ENCODE data around the gene ZBTB20.

Gene ZBTB20

GRCh38 chr3:114476511-114476910, 670.6 kb downstream of the ZBTB20 start:
- Histone ChIP-seq H3K4me1 (ENCODE audit: low read length) (no peaks in the 10 kb centered on the region), H4K20me1 (ENCODE audit: insufficient read depth, low read length) (no peaks in the 10 kb centered on the region), H3K36me3 (replicated peaks; ENCODE audit: insufficient read depth, low read length) (no peaks in the 10 kb centered on the region), H3K27me3 (replicated peaks; ENCODE audit: insufficient read depth, low read length) (no peaks in the 10 kb centered on the region), H3K4me3 (ENCODE audit: low read length) (no peak overlapping the region), H3K9ac (ENCODE audit: low read length) (no peak overlapping the region), H3F3A (ENCODE audit: insufficient read depth, low read length) (no peaks in the 10 kb centered on the region), H3K4me2 (ENCODE audit: low read depth, low read length) (no peak overlapping the region), H3K9me3 (replicated peaks; ENCODE audit: insufficient read depth, low read length) (no peaks in the 10 kb centered on the region), H3K9me2 (replicated peaks; ENCODE audit: insufficient read depth, low read length) (no peaks in the 10 kb centered on the region), H2AFZ (ENCODE audit: low read length) (no peak overlapping the region), H3K27ac (ENCODE audit: low read length) (no peak overlapping the region), H3K79me2 (ENCODE audit: low read length) (no peaks in the 10 kb centered on the region)
- TF ChIP-seq EZH2 (optimal IDR thresholded peaks at IDR 0.05; ENCODE audit: low read depth, low read length) (no peak), EZH2phosphoT487 (IDR thresholded peaks at IDR 0.05; ENCODE audit: low read length) (no peak), CTCF (IDR thresholded peaks at IDR 0.05; ENCODE audit: low read length) (no peak)
- DNase-seq = no peak

- Histone ChIP-seq H3K4me2 (ENCODE audit: low read depth, low read length) (no peak overlapping the region), H3K9ac (ENCODE audit: low read length) (no peak overlapping the region), H3K27me3 (replicated peaks; ENCODE audit: insufficient read depth, low read length) (no peaks in the 10 kb centered on the region), H3K27ac (ENCODE audit: low read length) (no peak overlapping the region), H3K4me1 (ENCODE audit: low read length) (no peaks in the 10 kb centered on the region), H3K4me3 (ENCODE audit: low read length) (no peak overlapping the region), H3K79me2 (ENCODE audit: low read length) (no peaks in the 10 kb centered on the region), H3F3A (ENCODE audit: insufficient read depth, low read length) (no peaks in the 10 kb centered on the region), H2AFZ (ENCODE audit: low read length) (no peak overlapping the region), H3K36me3 (replicated peaks; ENCODE audit: insufficient read depth, low read length) (no peaks in the 10 kb centered on the region), H3K9me2 (replicated peaks; ENCODE audit: insufficient read depth, low read length) (no peaks in the 10 kb centered on the region), H3K9me3 (replicated peaks; ENCODE audit: insufficient read depth, low read length) (no peaks in the 10 kb centered on the region), H4K20me1 (ENCODE audit: insufficient read depth, low read length) (no peaks in the 10 kb centered on the region)
- TF ChIP-seq EZH2 (optimal IDR thresholded peaks at IDR 0.05; ENCODE audit: low read depth, low read length) = no peak
- no peak for TF ChIP-seq EZH2phosphoT487 (IDR thresholded peaks at IDR 0.05; ENCODE audit: low read length)
- no peak for TF ChIP-seq CTCF (IDR thresholded peaks at IDR 0.05; ENCODE audit: low read length)
- no peak for DNase-seq
These were observed 675.6 kb downstream of the ZBTB20 start for GRCh38 chr3:114471478-114471877.

- H3K4me2 ChIP-seq (ENCODE audit: low read depth, low read length) = no peak overlapping the region
- no peaks in the 10 kb centered on the region for H3K36me3 ChIP-seq (replicated peaks; ENCODE audit: insufficient read depth, low read length)
- H3K9ac ChIP-seq (ENCODE audit: low read length) = no peak overlapping the region
- no peaks in the 10 kb centered on the region for H3K9me2 ChIP-seq (replicated peaks; ENCODE audit: insufficient read depth, low read length)
- no peaks in the 10 kb centered on the region for H3K79me2 ChIP-seq (ENCODE audit: low read length)
- no peaks in the 10 kb centered on the region for H3K4me1 ChIP-seq (ENCODE audit: low read length)
- no peaks in the 10 kb centered on the region for H4K20me1 ChIP-seq (ENCODE audit: insufficient read depth, low read length)
- no peak overlapping the region for H3K27ac ChIP-seq (ENCODE audit: low read length)
- H3K27me3 ChIP-seq (replicated peaks; ENCODE audit: insufficient read depth, low read length) = no peaks in the 10 kb centered on the region
- H3K4me3 ChIP-seq (ENCODE audit: low read length) = no peak overlapping the region
- H3F3A ChIP-seq (ENCODE audit: insufficient read depth, low read length) = no peaks in the 10 kb centered on the region
- TF ChIP-seq EZH2 (optimal IDR thresholded peaks at IDR 0.05; ENCODE audit: low read depth, low read length) (no peak), EZH2phosphoT487 (IDR thresholded peaks at IDR 0.05; ENCODE audit: low read length) (no peak)
- H3K9me3 ChIP-seq (replicated peaks; ENCODE audit: insufficient read depth, low read length) = no peaks in the 10 kb centered on the region
- no peak overlapping the region for H2AFZ ChIP-seq (ENCODE audit: low read length)
- DNase-seq = no peak
These were observed 678.0 kb downstream of the ZBTB20 start for GRCh38 chr3:114469070-114469469.

- H3K27me3 ChIP-seq (replicated peaks; ENCODE audit: insufficient read depth, low read length) = no peaks in the 10 kb centered on the region
- H3K36me3 ChIP-seq (replicated peaks; ENCODE audit: insufficient read depth, low read length) = no peaks in the 10 kb centered on the region
- no peak overlapping the region for H3K9ac ChIP-seq (ENCODE audit: low read length)
- H3K9me3 ChIP-seq (replicated peaks; ENCODE audit: insufficient read depth, low read length) = no peaks in the 10 kb centered on the region
- no peaks in the 10 kb centered on the region for H3K79me2 ChIP-seq (ENCODE audit: low read length)
- H3K4me1 ChIP-seq (ENCODE audit: low read length) = no peaks in the 10 kb centered on the region
- H3K9me2 ChIP-seq (replicated peaks; ENCODE audit: insufficient read depth, low read length) = no peaks in the 10 kb centered on the region
- no peaks in the 10 kb centered on the region for H4K20me1 ChIP-seq (ENCODE audit: insufficient read depth, low read length)
- no peak overlapping the region for H3K4me2 ChIP-seq (ENCODE audit: low read depth, low read length)
- H3F3A ChIP-seq (ENCODE audit: insufficient read depth, low read length) = no peaks in the 10 kb centered on the region
- H2AFZ ChIP-seq (ENCODE audit: low read length) = no peak overlapping the region
- H3K27ac ChIP-seq (ENCODE audit: low read length) = no peak overlapping the region
- TF ChIP-seq EZH2 (optimal IDR thresholded peaks at IDR 0.05; ENCODE audit: low read depth, low read length) = no peak
- TF ChIP-seq CTCF (IDR thresholded peaks at IDR 0.05; ENCODE audit: low read length) = no peak
- no peak for TF ChIP-seq EZH2phosphoT487 (IDR thresholded peaks at IDR 0.05; ENCODE audit: low read length)
- no peak for DNase-seq
- no peak overlapping the region for H3K4me3 ChIP-seq (ENCODE audit: low read length)
These were observed 680.3 kb downstream of the ZBTB20 start for GRCh38 chr3:114466816-114467215.

All from MM.1S (cell line).